ENCODE measurements around the gene GJD2.

The GJD2 gene

DNA sequence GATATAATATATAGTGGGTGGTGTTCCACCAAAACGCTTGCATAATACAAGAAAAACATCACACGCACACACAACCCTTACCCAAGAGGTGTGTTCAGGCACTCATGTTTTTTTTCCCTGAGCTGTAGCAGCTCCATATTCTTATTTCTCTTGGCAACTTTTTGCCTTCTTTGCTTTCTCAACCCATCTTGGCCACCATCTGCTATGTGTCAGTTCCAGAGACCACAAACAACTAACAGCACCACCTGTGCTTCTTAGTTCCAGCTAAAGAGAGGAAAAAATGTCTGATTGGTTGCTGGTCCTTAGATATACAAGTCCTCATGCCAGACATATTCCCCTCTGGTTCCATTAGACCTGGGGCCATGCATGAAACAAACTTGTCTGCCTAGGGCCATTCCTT, 28.6 kb upstream of the GJD2 start:
- no peaks in the 10 kb centered on the region for H4K20me1 ChIP-seq (ENCODE audit: insufficient read depth, low read length, poor library complexity, severe bottlenecking)
- no peaks in the 10 kb centered on the region for H3K27me3 ChIP-seq (ENCODE audit: insufficient read depth, low read length, poor library complexity, severe bottlenecking)
- no peak for TF ChIP-seq EZH2phosphoT487 (IDR thresholded peaks at IDR 0.05; ENCODE audit: borderline replicate concordance)
- TF ChIP-seq, protein P1, sequence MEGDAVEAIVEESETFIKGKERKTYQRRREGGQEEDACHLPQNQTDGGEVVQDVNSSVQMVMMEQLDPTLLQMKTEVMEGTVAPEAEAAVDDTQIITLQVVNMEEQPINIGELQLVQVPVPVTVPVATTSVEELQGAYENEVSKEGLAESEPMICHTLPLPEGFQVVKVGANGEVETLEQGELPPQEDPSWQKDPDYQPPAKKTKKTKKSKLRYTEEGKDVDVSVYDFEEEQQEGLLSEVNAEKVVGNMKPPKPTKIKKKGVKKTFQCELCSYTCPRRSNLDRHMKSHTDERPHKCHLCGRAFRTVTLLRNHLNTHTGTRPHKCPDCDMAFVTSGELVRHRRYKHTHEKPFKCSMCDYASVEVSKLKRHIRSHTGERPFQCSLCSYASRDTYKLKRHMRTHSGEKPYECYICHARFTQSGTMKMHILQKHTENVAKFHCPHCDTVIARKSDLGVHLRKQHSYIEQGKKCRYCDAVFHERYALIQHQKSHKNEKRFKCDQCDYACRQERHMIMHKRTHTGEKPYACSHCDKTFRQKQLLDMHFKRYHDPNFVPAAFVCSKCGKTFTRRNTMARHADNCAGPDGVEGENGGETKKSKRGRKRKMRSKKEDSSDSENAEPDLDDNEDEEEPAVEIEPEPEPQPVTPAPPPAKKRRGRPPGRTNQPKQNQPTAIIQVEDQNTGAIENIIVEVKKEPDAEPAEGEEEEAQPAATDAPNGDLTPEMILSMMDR (conservative IDR thresholded peaks at IDR 0.05; ENCODE audit: low read length) = no peak
- H3K36me3 ChIP-seq (ENCODE audit: insufficient read depth, low read length) = no peaks in the 10 kb centered on the region
- H3K4me3 ChIP-seq (ENCODE audit: low read length, poor library complexity, severe bottlenecking) = no peak overlapping the region
- no peaks in the 10 kb centered on the region for H3F3A ChIP-seq (ENCODE audit: low read depth)
- 0 out of 2 replicates have a peak, but pooled peaks cover 6% of the 10 kb centered on the region for H3K9me2 ChIP-seq (replicated peaks; ENCODE audit: low read depth, low read length)
- no peak overlapping the region for H2AFZ ChIP-seq (ENCODE audit: low read length)
- no peaks in the 10 kb centered on the region for H3K4me1 ChIP-seq (ENCODE audit: insufficient read depth, low read length, poor library complexity, severe bottlenecking)
- H3K4me2 ChIP-seq (ENCODE audit: low read depth, low read length, poor library complexity, severe bottlenecking) = no peak overlapping the region
- no peak overlapping the region for H3K9ac ChIP-seq (ENCODE audit: low read depth, low read length, poor library complexity, severe bottlenecking)
- H3K79me2 ChIP-seq (ENCODE audit: insufficient read depth, low read length) = no peaks in the 10 kb centered on the region
- H3K9me3 ChIP-seq (ENCODE audit: insufficient read depth, low read depth, low read length) = no peaks in the 10 kb centered on the region

DNA sequence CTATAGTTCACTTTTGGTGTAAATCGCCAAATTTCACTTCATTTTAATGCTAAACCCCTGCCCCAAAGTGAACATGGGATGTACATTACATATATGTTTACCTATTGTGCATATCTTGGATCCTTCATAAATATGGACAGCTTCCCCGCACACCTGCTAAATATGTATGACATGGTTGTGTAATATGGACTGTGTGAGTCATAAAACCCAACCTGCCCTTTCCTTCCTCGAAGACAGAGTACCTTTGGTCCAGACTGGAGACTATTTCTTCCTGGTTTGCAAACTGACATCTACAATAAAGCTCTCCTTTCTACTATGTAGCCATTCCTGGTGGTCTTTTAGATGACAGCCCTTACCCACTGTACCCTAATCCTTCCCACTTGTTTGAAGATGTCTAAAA, 28.1 kb upstream of the GJD2 start:
- Histone ChIP-seq H2AFZ (ENCODE audit: low read length) (no peak overlapping the region), H3K79me2 (ENCODE audit: insufficient read depth, low read length) (no peaks in the 10 kb centered on the region), H3F3A (ENCODE audit: low read depth) (no peaks in the 10 kb centered on the region)

DNA sequence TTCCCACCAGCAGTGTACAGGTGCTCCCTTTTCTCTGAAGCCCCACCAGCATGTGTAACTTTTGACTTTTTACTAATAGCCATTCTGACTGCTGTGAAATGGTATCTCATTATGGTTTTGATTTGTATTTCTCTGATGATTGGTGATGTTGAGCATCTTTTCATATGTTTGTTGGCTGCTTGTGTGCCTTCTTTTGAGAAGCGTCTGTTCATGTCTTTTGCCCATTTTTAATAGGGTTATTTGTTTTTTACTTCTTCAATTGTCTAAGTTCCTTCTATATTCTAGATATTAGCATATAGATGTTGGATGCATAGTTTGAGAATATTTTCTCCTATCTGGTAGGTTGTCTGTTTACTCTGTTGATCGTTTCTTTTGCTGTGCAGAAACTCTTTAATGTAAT, 25.9 kb upstream of the GJD2 start:
- Histone ChIP-seq H4K20me1 (ENCODE audit: insufficient read depth, low read length, poor library complexity, severe bottlenecking) (no peaks in the 10 kb centered on the region), H3K9me2 (replicated peaks; ENCODE audit: low read depth, low read length) (0 out of 2 replicates have a peak, but pooled peaks cover 6% of the 10 kb centered on the region), H3K9ac (ENCODE audit: low read depth, low read length, poor library complexity, severe bottlenecking) (no peak overlapping the region), H3K4me1 (ENCODE audit: insufficient read depth, low read length, poor library complexity, severe bottlenecking) (no peaks in the 10 kb centered on the region), H3K4me3 (ENCODE audit: low read length, poor library complexity, severe bottlenecking) (no peak overlapping the region), H3K79me2 (ENCODE audit: insufficient read depth, low read length) (no peaks in the 10 kb centered on the region), H3K27me3 (ENCODE audit: insufficient read depth, low read length, poor library complexity, severe bottlenecking) (no peaks in the 10 kb centered on the region), H3F3A (ENCODE audit: low read depth) (no peaks in the 10 kb centered on the region), H3K36me3 (ENCODE audit: insufficient read depth, low read length) (no peaks in the 10 kb centered on the region), H2AFZ (ENCODE audit: low read length) (no peak overlapping the region), H3K9me3 (ENCODE audit: insufficient read depth, low read depth, low read length) (no peaks in the 10 kb centered on the region), H3K4me2 (ENCODE audit: low read depth, low read length, poor library complexity, severe bottlenecking) (no peak overlapping the region)
- no peak for TF ChIP-seq EZH2phosphoT487 (IDR thresholded peaks at IDR 0.05; ENCODE audit: borderline replicate concordance)
- TF ChIP-seq, protein P1 (conservative IDR thresholded peaks at IDR 0.05; ENCODE audit: low read length) = no peak

More for the DNA sequence above, 28.1 kb upstream of the GJD2 start:
- Histone ChIP-seq H3K36me3 (ENCODE audit: insufficient read depth, low read length) (no peaks in the 10 kb centered on the region), H3K27me3 (ENCODE audit: insufficient read depth, low read length, poor library complexity, severe bottlenecking) (no peaks in the 10 kb centered on the region), H3K9ac (ENCODE audit: low read depth, low read length, poor library complexity, severe bottlenecking) (no peak overlapping the region), H3K4me3 (ENCODE audit: low read length, poor library complexity, severe bottlenecking) (no peak overlapping the region), H4K20me1 (ENCODE audit: insufficient read depth, low read length, poor library complexity, severe bottlenecking) (no peaks in the 10 kb centered on the region), H3K9me3 (ENCODE audit: insufficient read depth, low read depth, low read length) (no peaks in the 10 kb centered on the region), H3K4me2 (ENCODE audit: low read depth, low read length, poor library complexity, severe bottlenecking) (no peak overlapping the region), H3K4me1 (ENCODE audit: insufficient read depth, low read length, poor library complexity, severe bottlenecking) (no peaks in the 10 kb centered on the region), H3K9me2 (replicated peaks; ENCODE audit: low read depth, low read length) (0 out of 2 replicates have a peak, but pooled peaks cover 6% of the 10 kb centered on the region)
- TF ChIP-seq, protein P1 (conservative IDR thresholded peaks at IDR 0.05; ENCODE audit: low read length) = no peak
- TF ChIP-seq EZH2phosphoT487 (IDR thresholded peaks at IDR 0.05; ENCODE audit: borderline replicate concordance) = no peak

Data from Loucy (cell line).